Sigmoid colon (tissue), 4 donors: ENCODE data around the gene RAP1A.

Source experiments
- POLR2A ChIP-seq, 2 donors: fragments of 450-650 bp; IDR thresholded peaks; one replicate each; pipeline ENCODE4 v1.6.1; 2016; ENCODE audit warnings: antibody characterized with exemption in 2 of 2, mild to moderate bottlenecking in 2 of 2, moderate library complexity in 2 of 2
- POLR2AphosphoS5 ChIP-seq, 4 donors: sonication (generic); formaldehyde crosslinking; IDR thresholded peaks; one replicate each; pipeline ENCODE4 v1.6.1; 2017; ENCODE audit warnings: antibody characterized with exemption in 4 of 4
- TF ChIP-seq, protein P1 (sequence below), 4 experiments: fragments of 450-650 bp in 3 of 4; fragments of 200-600 bp in 1 of 4; IDR thresholded peaks; one replicate each; pipeline ENCODE4 v1.5.1; 2016 to 2019; ENCODE audit warnings: antibody characterized with exemption in 4 of 4, mild to moderate bottlenecking in 3 of 4, moderate library complexity in 2 of 4

DNA sequence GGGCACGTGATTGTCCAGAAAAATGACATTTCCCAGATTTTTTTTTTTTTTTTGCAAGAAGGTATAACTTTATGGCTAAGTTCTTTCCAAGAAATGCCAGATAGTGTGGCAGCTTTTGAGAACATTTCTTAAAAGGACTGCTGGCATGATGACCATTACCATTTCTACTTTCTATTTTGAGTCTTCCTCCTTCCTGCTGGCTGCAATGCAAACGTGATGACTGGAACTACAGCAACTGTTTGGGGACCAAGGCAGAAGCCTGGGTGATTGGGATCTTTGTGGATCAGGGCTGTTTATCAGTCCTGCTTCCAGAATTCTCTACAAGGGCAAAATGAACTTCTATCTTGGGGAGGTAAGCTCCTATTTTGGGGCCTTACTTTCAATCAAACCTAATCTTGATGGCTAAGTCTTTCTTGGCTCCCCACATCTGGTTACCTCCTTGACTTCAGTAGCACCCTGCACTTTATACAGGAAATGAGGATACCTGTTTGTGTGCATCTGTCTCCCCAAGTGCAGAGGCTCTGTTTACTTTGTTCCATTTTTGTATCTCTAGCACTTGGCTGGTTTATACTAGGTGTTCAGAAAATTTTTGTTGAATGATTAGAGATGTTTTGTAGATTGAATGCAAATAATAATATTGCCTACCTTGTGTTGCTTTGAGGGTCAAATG is 132.5 kb downstream of the RAP1A start:
- TF ChIP-seq, protein P1, sequence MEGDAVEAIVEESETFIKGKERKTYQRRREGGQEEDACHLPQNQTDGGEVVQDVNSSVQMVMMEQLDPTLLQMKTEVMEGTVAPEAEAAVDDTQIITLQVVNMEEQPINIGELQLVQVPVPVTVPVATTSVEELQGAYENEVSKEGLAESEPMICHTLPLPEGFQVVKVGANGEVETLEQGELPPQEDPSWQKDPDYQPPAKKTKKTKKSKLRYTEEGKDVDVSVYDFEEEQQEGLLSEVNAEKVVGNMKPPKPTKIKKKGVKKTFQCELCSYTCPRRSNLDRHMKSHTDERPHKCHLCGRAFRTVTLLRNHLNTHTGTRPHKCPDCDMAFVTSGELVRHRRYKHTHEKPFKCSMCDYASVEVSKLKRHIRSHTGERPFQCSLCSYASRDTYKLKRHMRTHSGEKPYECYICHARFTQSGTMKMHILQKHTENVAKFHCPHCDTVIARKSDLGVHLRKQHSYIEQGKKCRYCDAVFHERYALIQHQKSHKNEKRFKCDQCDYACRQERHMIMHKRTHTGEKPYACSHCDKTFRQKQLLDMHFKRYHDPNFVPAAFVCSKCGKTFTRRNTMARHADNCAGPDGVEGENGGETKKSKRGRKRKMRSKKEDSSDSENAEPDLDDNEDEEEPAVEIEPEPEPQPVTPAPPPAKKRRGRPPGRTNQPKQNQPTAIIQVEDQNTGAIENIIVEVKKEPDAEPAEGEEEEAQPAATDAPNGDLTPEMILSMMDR (IDR thresholded peaks at IDR 0.05), result no peak
- TF ChIP-seq POLR2A (IDR thresholded peaks at IDR 0.05) (no peak), POLR2AphosphoS5 (IDR thresholded peaks at IDR 0.05) (no peak)
